IMR-90 (cell line): ENCODE results near the gene PPL.

Experiments
- CEBPB ChIP-seq: IDR thresholded peaks from 2 replicates; pipeline ENCODE4 v1.6.1; 2012; ENCODE audit warnings: low read depth, low read length, improper control_type of control experiment
- CHD1 ChIP-seq: IDR thresholded peaks from 2 replicates; pipeline ENCODE4 v1.6.1; 2012; ENCODE audit warnings: low read depth, low read length, improper control_type of control experiment
- FOS ChIP-seq: fragments of 150-350 bp; IDR thresholded peaks from 2 replicates; pipeline ENCODE4 v1.6.1; 2016; ENCODE audit warnings: low read depth, low read length
- MAZ ChIP-seq: IDR thresholded peaks from 2 replicates; pipeline ENCODE4 v1.6.1; 2012; ENCODE audit warnings: low read depth, mild to moderate bottlenecking, low read length, improper control_type of control experiment, moderate library complexity, borderline replicate concordance
- MXI1 ChIP-seq: IDR thresholded peaks from 2 replicates; pipeline ENCODE4 v1.6.1; 2012; ENCODE audit warnings: low read depth, mild to moderate bottlenecking, low read length, moderate library complexity, borderline replicate concordance
- NFE2L2 ChIP-seq: fragments of 150-350 bp; IDR thresholded peaks from 2 replicates; pipeline ENCODE4 v1.6.1; 2016; ENCODE audit warnings: low read depth, mild to moderate bottlenecking, low read length
- POLR2A ChIP-seq: IDR thresholded peaks from 2 replicates; pipeline ENCODE4 v1.6.1; 2012; ENCODE audit warnings: mild to moderate bottlenecking, low read depth, low read length
- RAD21 ChIP-seq: IDR thresholded peaks from 2 replicates; pipeline ENCODE4 v1.6.1; 2012; ENCODE audit warnings: low read length, improper control_type of control experiment
- RFX5 ChIP-seq: IDR thresholded peaks from 2 replicates; pipeline ENCODE4 v1.8.0; 2012; ENCODE audit warnings: low read depth, mild to moderate bottlenecking, low read length, moderate library complexity
- TF ChIP-seq, protein P1 (sequence below): conservative IDR thresholded peaks from 2 replicates; pipeline ENCODE4 v1.5.1; 2012; ENCODE audit warnings: mild to moderate bottlenecking, low read depth, low read length, improper control_type of control experiment
- TF ChIP-seq, protein P2 (sequence below): fragments of 150-350 bp; IDR thresholded peaks from 2 replicates; pipeline ENCODE4 v1.6.1; 2017; ENCODE audit warnings: mild to moderate bottlenecking, antibody characterized with exemption, low read length, low read depth
- TF ChIP-seq, protein P3 (sequence below): fragments of 150-350 bp; IDR thresholded peaks from 2 replicates; pipeline ENCODE4 v1.6.1; 2016; ENCODE audit warnings: low read depth, mild to moderate bottlenecking, low read length, moderate library complexity, borderline replicate concordance

DNA sequence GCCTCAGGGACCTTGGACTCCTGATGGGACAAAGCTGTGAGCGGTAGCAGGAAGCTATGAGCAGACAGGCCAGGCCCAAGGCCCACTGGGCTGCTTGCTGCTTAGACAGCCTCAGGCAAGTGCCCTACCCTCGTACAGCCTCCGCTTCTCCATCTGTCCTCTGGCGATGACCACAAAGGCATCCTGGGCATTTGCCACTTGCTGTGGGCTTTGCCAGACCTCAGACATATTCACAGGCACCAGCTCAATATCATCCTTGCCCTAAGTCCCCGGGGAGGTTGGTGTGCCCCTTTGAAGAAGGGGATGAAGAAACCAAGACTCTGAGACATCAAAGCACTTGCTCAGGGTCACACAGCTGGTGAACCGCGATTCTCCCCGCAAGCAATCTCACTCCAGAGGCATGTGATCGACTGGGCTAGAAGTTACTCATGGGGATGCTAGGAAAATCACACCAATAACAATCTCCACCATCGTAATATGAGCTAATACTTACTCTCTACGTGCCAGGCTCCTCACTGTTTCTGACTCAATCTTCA lies 21.7 kb downstream of the PPL start:
- TF ChIP-seq, protein P1, sequence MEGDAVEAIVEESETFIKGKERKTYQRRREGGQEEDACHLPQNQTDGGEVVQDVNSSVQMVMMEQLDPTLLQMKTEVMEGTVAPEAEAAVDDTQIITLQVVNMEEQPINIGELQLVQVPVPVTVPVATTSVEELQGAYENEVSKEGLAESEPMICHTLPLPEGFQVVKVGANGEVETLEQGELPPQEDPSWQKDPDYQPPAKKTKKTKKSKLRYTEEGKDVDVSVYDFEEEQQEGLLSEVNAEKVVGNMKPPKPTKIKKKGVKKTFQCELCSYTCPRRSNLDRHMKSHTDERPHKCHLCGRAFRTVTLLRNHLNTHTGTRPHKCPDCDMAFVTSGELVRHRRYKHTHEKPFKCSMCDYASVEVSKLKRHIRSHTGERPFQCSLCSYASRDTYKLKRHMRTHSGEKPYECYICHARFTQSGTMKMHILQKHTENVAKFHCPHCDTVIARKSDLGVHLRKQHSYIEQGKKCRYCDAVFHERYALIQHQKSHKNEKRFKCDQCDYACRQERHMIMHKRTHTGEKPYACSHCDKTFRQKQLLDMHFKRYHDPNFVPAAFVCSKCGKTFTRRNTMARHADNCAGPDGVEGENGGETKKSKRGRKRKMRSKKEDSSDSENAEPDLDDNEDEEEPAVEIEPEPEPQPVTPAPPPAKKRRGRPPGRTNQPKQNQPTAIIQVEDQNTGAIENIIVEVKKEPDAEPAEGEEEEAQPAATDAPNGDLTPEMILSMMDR, result no peak
- TF ChIP-seq NFE2L2, result no peak
- no peak for TF ChIP-seq RAD21
- no peak for TF ChIP-seq MXI1
- no peak for TF ChIP-seq POLR2A
- no peak for TF ChIP-seq CHD1
- no peak; the same call in 1 of the 2 replicates for TF ChIP-seq MAZ
- TF ChIP-seq, protein P2, sequence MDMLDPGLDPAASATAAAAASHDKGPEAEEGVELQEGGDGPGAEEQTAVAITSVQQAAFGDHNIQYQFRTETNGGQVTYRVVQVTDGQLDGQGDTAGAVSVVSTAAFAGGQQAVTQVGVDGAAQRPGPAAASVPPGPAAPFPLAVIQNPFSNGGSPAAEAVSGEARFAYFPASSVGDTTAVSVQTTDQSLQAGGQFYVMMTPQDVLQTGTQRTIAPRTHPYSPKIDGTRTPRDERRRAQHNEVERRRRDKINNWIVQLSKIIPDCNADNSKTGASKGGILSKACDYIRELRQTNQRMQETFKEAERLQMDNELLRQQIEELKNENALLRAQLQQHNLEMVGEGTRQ, result peak; percentile 71
- TF ChIP-seq, protein P3, sequence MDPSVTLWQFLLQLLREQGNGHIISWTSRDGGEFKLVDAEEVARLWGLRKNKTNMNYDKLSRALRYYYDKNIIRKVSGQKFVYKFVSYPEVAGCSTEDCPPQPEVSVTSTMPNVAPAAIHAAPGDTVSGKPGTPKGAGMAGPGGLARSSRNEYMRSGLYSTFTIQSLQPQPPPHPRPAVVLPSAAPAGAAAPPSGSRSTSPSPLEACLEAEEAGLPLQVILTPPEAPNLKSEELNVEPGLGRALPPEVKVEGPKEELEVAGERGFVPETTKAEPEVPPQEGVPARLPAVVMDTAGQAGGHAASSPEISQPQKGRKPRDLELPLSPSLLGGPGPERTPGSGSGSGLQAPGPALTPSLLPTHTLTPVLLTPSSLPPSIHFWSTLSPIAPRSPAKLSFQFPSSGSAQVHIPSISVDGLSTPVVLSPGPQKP, result no peak
- peak; percentile 70 for TF ChIP-seq CEBPB
- peak; percentile 59 for TF ChIP-seq FOS
- TF ChIP-seq RFX5, result no peak
